HG03066 (cell line): ENCODE data around the gene HDAC7.

Source experiments
- ATAC-seq: cut with Tn5 transposase; IDR thresholded peaks from one replicate; pipeline ENCODE4 v1.9.1; 2021; ENCODE audit warnings: low read depth; ENCODE audit not compliant: unreplicated experiment

HDAC7 gene

DNA sequence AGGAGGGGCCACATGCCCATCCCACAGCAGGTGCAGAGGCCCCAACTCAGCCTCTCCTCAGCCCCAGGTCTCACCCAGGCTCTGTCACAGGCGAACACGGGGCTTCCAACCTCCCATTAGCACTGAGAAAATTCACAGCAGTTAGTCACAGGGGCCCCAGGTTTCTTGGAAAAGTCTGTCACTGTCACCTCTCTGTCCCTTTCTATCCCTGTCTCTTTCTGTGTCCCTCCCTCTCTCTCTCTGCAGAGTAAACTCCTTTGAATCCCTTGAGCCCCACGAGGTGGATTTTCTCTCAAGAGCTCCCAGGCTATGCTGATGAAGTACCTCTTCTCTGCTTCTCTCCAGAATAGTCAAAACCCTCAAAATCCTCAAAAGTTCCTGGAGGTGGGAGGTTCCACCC is 80.4 kb downstream of the HDAC7 start:
- ATAC-seq, result no peak

DNA sequence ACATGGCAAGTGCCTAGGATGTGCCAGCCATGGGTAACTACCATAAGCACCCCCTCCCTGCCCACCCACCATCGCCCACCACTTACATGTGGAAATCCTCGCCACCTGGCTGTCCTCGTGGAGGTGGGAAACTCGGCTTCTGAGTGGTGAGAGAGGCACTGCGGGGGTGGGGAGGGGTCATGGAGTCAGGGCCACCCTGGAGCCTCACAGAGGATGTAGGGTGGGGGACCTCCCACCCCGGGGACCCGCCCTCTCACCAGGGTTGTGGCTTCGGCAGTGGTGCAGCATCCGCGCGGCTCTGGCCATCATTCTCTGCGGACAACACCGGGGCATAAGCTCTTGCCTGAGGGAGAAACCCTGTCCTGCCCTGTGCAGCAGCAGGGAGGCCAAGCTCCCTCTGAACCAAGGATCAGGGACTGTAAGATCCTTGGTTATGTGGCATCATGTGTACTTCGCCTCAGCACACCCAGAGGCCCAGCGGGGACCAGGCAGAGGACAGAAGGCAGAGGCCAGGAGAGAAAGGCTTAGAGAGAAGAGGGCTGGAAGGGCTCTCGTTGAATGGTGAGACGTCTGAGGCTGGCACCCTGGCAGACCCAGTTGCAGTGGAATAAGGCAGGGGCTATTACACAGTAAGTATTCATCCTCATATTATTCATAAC is 81.6 kb downstream of the HDAC7 start:
- no peak for ATAC-seq

DNA sequence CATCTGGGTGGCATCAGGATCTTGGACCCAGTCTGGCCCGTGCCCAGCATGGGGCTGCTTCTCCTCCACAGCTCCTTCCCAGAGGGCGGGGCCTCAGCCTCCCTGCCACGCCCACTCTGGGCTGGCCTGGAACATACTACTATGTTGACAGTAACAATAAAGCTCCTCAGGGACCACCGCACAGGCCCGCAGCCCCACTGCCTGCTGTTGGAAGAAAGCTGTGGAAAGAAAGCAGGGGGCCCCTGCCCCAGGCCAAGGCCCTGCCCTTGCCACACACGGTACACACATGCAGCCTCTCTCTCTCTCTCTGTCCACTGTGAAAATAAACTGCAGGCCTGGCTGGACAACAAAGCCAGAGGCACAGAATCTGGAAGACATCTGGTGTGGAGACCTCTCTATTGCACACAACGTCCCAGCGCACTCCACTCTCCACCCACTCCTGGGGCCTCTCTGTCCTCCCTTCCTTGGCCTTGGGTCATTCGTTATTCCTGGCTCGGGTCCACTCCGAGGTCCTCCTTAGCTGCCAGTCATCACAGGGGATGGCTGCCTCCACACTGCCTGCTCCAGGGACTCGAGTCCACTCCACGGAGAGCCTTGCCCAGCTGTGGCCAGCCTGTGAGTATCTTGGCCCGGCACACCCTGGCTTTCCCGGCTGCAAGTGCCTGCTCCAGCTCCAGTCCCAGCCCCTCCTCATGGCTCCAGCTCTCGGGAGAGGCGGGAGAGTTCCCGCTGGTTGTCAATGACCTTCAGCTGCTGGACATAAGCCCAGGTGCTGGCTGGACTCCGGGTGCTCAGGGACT is 82.6 kb downstream of the HDAC7 start:
- ATAC-seq, result no peak

DNA sequence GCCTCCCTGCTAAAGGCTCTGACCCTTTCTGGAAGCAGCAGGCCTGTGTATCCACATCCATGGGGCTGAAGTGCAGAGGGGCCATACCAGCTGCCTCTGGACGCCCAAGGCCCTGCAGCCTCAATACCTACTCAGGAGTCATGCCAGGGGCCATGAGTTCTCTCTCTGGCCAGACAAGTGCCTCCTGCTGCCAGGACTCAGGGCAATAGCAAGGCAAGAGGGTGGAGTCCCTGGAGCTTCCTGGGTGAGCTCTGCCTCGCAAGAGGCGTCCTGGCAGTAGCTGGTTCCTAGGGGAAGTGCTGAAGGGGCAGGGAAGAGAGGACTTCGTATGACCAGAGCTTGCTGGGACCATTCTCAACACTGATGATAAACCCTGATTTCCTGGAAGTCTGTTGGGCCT is 83.5 kb downstream of the HDAC7 start:
- ATAC-seq, result no peak

DNA sequence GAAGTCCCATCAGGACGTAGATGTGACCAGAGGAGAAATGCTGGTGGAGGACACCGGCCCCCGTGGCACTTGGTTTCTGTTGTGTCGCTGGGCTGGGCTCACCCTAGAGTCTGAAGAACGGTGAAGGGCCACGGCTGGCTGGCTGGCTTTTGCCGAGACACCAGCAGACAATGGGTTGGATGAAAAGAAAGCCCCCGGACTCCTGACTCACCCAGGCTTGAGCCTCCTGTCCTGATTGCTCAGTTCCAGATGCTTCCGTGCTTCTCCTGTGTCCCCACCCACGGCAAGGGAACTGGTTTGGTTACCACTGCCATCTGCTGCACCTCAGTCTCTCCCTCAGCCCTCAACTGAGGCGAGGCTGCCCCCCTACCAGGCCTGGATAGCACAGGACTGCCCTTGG is 84.1 kb downstream of the HDAC7 start:
- no peak for ATAC-seq

DNA sequence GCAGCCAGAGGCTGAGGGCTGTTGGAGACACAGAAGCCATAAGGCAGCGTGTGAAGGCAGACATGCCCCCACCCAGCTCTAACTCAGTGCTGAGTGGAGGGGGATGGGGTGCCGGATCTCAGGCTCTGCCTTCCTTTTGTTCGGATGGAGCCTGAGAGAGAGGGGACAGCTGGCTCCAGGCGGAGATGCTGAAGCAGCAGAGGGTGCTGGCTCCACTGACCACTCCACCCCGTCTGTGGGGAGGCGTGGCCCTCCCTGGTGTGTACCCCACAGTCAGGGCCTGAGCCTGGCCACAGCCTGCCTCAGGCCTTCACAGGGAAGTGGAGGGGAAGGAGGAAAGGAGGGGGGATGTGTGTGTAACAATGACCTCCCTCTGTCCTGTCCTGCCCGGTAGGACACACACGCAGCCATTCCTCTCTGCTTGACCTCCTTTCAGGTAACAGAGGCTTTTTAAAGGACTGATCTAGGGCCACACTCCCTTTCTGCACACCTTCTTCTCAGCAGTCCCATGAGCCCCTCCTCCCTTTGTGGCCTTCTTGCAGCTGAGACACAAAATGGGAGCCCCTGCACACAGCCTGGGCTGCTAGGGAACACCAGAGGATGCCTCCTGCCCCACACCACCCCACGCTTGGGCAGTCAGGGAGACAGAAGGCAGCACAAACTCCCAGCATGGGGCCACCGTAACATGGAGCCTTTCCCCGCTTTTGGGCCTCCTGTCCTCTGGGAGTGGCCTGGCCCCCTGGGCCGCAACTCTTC is 84.8 kb downstream of the HDAC7 start:
- no peak for ATAC-seq

DNA sequence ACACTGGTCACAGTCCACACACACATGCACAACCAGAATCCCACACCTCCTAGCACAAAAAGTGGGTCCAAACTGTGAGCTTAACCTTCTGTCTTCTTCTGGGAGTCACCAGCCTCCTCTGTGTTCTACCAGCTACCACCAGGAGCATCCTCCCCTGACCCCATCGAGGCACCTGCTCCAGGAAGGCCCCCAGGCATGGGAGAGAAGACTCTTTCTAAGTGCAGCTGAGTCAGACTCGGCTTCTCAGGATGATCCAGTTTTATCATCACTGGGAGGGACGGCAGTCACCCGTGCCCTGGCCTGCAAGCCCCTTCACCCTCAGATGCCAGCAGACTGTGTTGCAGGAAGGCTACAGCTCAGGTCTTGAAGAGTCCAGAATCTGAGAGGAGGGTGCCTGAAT is 86.6 kb downstream of the HDAC7 start:
- ATAC-seq, result no peak
